Stromal cell of bone marrow (primary cell): Measurements from ENCODE around the gene SLC2A6.
"Not testable (repeated sequence)": the region's sequence is repeated elsewhere in the genome, so short reads cannot be mapped to it uniquely, and the experiment has no call there.

ENCODE experiments used
- DNase-seq: peaks from one replicate; pipeline ENCODE4 v3.0.0-alpha.2; 2012; ENCODE audit warnings: low read depth

SLC2A6 gene

DNA sequence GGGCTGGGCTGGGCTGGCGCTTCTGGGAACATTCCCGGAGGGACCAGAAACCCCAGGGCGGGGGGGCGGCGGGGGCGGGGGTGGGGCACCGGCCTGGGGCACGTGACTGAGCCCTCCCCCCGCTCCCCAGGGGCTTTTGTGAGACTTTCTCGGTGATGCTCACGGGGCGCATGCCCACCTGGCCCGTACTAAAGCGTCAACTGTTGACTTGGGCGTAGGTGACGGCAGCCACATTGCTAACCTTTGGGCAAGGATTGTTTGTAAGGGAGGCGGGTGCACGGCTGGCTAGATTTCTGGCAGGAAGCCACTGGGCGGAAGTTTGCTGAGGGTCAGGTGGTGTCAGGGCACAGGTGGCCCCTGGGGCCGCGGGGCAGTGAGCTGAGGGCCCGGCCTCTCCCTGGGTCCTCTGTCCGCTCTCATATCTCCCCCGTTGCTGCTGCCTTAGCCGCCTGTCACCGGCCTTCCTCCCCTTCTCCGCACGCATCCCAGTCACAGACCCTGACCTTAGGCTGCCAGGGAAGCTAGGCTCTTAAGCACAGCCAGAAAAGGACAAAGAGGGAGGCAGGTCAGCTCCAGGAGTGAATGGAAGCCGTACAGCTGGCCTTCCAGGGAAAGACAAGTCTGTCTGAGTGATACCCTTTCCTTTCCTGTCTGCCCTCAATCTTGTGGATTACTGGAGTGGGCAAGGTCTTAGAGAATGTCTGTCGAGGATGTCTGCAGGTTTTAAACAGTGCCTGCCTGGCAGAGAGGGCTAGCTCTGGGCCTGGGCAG, 18.3 kb downstream of the SLC2A6 start:
- DNase-seq, result no peak

DNA sequence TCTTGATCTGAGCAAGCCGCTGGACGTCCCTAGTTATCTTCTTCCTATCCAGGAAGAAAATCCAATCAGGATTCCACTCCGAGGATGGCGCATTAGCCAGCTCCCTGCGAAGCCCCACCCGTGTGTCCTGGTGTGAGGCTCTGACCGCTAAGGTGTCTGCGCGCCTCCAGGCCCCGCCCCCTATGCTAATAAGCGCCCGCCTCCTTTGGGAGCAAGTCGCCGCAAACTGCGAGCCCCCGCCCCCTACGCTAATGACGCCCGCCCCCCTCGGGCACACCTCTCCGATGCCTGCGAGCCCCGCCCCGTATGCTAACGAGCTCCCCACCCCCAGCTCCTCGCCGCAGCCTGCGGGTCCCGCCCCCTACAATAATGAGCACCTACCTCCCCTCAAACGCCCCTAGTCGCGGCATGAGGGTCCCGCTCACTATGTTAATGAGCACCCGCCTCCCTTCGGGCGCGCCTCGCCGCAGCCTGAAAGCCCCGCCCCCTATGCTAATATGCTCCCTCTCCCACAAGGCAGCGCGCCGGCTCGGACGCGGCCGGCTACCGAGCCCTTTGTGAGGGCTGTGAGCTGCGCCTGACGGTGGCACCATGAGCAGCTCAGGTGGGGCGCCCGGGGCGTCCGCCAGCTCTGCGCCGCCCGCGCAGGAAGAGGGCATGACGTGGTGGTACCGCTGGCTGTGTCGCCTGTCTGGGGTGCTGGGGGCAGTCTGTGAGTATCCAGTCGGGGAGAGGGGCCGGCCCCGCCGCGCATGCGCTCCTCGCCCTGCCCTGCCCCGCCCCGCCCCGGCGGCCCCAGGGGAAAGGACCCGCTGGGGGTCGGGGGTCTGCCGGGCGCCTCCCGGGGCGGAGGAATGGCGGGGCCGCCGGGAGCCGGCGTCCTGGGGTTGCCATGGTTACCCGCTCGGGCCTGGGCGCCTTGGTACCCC, 19.2 kb downstream of the SLC2A6 start, which contains the start of gene CACFD1:
CACFD1 (plus strand) TSS at position 503 of the 929 bp plus-strand sequence; CDS start at position 592, 89 bp downstream.
- peak; percentile 82 for DNase-seq

DNA sequence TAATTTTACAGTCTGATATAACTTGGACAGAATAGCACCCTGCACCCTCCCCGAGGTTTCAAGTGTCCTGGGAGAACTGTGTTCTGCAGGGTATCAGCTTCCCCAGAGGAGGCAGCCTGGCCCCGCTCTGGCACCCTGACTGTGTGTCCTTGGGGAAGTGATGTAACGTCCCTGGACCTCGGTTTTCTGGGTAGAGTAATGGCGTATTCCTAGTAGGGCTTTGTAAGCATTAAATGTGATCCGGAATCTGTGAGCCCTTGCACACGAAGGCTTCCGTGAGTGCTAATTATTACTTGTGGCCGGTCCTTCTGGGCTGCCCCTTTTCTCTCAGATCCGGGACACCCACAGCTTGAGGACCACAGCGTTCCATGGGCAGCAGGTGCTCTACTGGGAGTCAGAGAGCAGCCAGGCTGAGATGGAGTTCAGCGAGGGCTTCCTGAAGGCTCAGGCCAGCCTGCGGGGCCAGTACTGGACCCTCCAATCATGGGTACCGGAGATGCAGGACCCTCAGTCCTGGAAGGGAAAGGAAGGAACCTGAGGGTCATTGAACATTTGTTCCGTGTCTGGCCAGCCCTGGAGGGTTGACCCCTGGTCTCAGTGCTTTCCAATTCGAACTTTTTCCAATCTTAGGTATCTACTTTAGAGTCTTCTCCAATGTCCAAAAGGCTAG, 20.1 kb downstream of the SLC2A6 start:
- no peak for DNase-seq

DNA sequence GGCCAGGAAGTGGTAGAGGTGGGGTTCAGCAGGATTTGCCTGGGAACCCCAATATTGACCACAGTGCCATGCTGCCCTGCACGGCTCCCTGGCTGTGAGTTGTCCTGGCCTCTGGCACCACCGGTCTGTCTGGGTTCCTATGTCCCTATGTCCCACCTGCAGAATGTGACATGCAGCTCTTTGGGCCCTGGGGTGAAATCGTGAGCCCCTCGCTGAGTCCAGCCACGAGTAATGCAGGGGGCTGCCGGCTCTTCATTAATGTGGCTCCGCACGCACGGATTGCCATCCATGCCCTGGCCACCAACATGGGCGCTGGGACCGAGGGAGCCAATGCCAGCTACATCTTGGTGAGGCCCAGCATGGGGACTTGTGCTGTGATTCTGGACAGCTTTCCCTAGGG, 21.2 kb downstream of the SLC2A6 start:
- DNase-seq, result no peak

DNA sequence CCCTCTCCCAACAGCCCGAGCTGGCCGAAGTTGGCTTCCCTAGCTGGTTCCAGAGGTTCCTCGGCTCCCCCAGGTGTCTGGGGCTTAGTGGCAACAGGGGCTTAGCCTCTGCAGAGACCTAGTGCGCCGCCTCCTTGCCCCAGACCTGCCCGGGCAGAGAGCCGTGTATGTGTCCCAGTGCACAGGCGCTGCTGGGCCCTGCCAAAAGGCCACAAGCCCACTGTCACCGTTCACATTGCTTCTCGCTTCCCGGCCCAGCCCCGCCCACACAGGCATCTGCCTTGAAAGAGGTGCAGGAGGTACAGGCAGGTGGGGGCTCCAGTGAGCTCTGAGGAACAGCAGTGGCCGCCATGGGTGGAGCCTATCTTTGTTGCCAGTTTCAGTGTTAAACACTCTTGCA, 21.7 kb downstream of the SLC2A6 start:
- no peak for DNase-seq

DNA sequence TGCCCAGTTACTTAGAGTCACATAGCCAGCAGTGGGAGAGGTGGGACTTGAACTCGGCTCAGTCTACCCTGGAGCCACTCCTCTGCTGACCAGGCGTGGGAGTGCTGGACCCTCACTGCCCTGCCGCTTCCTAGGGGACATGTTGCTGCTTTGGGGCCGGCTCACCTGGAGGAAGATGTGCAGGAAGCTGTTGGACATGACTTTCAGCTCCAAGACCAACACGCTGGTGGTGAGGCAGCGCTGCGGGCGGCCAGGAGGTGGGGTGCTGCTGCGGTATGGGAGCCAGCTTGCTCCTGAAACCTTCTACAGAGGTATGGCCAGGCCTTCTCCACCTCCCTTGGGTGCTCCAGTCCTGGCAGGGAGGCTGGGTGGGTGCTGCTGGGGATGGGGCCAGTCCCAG, 22.5 kb downstream of the SLC2A6 start:
- DNase-seq, result no peak

DNA sequence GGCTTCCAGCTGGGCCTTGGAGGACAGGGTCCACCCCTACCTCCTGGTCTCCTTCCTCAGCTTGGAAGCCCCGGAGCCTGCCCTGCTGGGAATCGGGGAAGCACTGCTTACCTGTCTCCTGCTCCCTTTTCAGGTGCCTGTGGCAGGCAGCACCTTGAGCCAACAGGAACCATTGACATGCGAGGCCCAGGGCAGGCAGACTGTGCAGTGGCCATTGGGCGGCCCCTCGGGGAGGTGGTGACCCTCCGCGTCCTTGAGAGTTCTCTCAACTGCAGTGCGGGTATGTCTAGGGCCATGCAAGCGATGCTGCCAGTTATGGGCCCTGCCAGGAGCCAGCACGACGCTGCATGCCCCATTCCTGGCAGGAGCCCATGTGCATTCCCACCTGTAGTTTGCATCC, 23.0 kb downstream of the SLC2A6 start:
- no peak for DNase-seq

DNA sequence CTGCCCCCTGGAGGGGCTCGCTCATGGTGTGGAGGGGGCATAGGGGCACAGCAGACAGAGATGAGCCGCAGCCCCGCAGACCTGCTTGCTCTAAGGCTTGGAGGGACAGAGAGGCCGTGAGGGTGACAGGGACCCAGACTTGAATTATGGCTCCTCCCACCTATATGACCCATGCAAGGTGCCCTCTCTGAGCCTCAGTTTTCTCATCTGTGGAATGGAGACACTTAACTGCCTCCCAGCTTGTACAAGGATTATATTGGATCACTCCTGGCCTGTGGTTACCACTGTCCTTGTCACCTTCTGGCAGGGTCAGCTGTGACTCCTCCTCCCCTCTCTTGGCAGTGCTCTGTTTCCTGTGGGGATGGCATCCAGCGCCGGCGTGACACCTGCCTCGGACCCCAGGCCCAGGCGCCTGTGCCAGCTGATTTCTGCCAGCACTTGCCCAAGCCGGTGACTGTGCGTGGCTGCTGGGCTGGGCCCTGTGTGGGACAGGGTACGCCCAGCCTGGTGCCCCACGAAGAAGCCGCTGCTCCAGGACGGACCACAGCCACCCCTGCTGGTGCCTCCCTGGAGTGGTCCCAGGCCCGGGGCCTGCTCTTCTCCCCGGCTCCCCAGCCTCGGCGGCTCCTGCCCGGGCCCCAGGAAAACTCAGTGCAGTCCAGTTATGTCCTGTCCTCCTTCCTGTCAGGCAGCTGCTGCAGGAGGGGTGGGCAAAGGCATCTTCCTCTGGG, 23.8 kb downstream of the SLC2A6 start:
- no peak for DNase-seq

DNA sequence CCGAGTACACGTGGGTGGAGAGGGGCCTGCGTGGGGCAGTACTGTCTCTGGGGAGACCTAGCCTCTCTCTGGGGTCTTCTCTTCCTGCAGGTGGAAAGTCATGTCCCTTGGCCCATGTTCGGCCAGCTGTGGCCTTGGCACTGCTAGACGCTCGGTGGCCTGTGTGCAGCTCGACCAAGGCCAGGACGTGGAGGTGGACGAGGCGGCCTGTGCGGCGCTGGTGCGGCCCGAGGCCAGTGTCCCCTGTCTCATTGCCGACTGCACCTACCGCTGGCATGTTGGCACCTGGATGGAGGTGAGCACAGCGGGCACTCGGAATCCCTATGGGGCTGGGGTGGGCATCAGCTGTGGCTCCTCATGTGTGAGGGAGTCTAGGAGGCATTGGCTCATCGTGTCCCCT, 24.6 kb downstream of the SLC2A6 start:
- DNase-seq, result no peak

DNA sequence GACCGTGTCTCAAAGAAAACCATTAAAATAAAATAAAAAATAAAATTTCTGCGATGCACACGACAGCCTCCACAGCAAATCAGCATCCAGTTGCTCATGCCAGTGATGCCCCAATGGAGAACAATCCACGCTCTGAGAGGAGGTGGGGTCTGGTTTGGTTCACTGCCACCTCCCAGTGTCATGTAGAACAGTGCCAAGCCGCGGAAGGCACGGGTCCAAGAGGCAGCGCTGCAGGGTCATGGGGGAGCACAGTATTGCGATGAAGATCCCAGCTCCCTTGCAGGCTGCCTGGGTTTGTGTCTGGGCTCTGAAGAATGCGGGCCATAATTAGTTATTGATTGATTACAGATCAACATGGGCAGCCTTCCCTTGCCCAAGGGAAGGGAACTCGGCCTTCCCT, 25.2 kb downstream of the SLC2A6 start:
- no peak for DNase-seq

DNA sequence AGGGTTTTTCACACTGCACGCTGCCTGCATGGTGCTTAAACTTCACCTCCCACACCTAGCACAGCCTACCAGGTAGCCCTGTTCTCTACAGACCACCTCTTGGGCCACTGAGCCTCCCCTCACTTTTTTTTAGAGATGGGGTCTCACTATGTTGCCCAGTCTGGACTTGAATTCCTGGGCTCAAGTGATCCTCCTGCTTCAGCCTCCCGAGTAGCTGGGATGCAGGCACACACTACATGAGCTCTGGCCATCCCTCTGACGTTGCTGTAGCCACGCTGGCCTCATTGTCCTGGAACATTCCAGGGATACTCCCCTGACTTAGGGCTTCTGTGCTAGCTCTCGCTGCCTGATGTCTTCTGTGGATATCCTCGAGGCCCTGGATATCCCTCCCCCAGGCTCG, 26.3 kb downstream of the SLC2A6 start:
- DNase-seq, result no peak

DNA sequence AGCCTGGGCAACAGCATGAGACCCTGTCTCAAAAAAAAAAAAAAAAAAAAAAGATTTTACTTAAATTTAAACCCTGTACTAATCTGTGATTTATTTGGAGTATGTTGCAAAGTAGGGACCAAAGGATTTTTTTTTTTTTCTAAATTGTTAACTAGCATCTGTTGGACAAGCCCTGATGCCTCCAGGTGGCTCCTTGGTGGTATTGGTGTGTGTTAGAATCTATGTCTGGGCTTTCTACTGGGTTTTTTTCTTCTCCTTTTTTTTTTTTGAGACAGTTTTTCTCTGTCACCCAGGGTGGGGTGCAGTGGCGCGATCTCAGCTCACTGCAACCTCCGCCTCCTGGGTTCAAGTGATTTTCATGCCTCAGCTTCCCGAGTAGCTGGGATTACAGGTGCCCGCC, 27.0 kb downstream of the SLC2A6 start:
- DNase-seq, result not testable (repeated sequence)

DNA sequence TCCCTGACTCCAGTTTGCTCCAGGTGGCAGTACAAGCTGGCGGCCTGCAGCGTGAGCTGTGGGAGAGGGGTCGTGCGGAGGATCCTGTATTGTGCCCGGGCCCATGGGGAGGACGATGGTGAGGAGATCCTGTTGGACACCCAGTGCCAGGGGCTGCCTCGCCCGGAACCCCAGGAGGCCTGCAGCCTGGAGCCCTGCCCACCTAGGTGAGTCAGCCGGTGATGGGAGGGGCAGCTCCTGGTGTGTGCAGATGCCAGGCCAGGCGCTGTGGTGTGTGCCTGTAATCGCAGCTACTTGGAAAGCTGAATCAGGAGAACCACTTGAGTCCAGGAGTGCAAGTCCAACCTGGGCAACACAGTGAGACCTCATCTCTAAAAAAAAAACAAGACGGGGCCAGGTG, 29.1 kb downstream of the SLC2A6 start:
- DNase-seq, result no peak

DNA sequence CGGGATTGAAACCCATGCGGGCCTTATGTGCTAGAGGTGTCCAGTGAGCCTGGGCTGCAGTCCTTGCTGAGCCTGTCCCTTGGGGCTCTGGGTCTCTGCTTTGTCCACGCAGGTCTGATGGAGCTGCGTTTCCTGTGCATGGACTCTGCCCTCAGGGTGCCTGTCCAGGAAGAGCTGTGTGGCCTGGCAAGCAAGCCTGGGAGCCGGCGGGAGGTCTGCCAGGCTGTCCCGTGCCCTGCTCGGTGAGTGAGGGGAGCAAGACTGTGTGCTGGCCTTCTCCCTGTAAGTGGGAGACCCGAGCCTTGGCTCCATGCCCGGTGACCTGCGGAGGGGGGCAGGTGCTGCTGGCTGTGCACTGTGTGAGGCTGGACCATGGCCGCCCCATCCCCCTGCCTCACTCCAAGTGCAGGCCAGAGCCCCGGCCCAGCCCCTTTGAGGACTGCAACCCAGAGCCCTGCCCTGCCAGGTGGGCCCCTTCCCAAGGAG, 30.4 kb downstream of the SLC2A6 start:
- no peak for DNase-seq

DNA sequence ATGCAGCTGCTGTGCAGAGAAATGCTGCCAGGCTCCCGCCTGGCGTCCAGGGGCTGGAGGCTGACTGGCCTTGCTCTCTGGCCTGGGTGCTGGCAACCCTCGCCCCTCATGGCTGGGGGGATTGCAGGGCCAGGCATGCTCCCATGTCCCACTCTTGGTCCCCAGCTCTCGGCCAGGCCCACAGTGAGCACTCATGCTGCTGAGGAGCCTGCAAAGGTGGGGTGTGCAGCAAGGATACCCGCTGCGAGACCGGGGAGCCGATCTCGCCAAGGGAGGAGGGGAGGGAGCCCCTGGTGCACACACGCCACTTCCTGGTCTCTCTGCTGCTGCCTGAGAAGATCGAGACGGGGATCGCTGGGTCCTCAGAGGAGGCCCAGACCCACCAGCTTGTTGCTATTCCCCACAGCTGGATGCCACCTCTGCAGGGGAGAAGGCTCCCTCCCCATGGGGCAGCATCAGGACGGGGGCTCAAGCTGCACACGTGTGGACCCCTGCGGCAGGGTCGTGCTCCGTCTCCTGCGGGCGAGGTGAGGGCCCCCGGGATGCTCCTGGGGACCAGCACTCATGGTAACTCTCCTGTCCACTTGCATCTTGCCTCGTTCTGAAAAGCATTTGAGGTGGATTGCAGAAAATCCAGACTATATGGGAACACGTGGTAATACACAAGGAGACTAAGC, 33.5 kb downstream of the SLC2A6 start:
- no peak for DNase-seq

DNA sequence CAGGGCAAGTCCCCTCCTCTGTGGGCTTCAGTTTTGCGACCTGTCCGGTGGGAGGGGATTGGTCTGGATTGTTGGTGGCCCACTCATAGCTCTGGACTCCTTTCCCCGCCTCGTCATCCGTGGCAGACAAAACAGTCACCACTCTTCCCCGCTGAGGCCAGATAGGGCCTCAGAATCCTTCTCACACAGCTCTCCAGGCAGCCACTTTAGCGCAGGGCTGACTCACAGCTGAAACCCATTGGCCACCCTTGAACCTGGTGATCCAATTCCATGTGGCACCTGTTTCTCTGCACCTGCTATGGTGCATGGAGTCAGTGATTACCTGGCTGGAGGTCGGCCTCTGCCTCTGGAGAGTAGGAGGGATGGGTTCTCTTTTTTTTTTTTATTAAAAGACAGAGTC, 34.9 kb downstream of the SLC2A6 start:
- no peak for DNase-seq

DNA sequence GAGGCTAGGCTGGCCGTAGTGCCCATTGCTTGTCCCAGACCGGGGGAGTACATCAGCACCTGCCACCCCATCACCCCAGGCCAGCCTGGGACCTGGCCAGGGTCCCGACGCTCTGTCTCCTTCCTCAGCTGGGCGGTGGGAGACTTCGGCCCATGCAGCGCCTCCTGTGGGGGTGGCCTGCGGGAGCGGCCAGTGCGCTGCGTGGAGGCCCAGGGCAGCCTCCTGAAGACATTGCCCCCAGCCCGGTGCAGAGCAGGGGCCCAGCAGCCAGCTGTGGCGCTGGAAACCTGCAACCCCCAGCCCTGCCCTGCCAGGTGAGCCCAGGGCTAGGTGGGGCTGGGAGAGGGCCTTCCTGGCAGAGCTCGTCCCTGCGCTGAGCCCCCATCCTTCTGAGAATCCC, 35.7 kb downstream of the SLC2A6 start:
- DNase-seq, result no peak

DNA sequence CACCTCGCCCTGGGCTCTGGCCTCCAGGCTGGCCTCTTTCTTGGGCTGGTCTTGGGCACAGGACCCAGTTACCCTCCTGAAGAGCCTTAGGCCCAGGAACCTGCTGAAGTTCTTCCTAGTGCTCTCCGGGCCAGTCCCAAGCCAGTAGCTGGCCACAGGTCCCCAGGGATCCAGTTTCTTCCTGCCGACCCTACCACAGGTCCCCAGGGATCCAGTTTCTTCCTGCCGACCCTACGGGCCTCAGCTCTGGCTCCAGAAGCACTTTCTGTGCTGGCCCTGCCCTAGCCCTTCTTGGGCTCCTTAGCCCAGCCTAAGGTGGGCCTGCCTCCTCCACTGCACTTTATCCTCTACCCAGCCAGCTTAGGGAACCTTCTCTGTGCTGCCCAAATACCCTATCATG, 37.3 kb downstream of the SLC2A6 start:
- no peak for DNase-seq

DNA sequence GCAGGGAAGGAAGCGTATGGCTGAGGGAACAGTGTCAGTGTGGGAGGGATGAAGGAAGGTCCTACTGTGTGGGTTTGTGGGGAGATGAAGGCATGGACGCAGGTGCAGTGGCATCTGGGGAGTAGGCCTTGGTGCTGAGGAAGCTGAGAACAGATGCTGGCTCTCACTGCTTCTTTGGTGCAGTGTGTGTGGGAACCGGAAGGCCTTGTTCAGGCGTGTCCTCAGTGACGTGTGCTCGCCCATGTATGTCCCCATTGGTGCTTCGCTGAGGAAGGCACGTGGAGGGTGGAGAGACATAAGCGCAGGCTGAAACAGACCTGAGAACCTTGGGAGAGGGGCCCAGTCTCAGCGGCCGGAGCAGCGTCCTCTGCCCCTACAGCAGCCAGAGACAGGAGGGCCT, 38.0 kb downstream of the SLC2A6 start:
- DNase-seq, result no peak

DNA sequence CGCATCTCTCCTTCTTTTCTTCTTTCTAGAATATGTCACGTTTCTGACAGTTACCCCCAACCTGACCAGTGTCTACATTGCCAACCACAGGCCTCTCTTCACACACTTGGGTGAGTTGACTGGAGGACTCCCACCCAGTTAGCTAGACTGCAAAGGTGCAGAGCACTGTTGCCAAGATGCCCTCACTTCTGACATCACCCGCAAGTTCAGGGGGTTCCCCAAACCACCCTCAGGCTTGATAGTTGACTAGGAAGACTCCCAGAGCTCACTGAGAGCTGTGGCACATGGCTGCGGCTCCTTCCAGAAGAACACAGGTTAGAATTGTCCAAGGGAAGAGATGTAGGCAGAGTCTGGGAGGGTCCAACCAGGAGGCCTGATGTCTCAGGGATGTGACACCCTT, 39.6 kb downstream of the SLC2A6 start:
- no peak for DNase-seq
